Fibroblast of skin of right quadriceps (primary cell): ENCODE data around the gene ARHGAP22.

Experiments
- DNase-seq: peaks from one replicate; pipeline ENCODE4 v3.0.0-alpha.2; 2013

ARHGAP22 gene

DNA sequence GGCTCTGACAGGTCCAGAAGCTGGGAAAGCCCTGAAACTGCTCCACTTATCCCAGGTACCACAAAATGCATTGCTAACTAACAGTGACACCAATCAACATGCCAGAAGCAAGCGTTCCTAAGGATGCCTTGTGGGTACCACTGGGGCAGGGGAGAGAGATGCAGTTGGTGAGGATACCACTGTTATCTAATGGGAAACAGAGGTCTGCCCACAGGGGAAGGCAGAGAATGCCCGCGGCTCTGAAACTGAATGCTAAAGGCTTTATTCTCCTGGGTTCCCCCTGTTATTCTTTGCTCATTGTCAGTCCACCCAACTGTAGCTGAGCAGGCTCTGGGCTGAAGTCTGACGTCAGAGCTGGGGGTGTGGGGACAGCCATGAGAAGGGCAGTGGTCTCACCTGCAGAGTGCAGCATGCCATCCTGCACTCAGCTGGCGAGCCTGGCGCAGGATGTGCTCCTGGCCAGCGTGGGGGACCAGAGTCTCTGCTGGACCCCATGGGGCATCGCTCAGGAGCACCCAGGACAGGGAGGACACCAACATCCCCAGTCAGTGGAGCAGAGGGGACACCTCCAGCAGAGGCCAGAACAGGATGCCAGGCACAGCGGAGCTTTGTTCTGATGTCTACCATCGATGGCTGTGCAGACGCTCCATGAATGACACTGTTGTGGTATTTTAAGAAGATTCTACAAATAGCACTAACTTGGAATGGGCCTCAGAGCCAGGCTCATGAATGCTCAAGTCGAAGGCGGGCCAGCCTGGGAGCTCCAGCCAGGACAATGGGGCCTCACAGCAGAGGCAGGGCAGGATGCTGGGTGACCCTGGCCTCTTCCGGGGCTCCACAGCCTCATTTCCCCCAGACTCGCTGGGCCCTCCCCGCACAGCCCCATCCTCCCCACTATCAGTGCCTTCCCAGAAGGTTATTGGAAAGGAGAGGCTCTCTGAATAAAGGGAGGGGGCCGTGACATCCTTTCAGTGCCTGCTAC, 95.8 kb downstream of the ARHGAP22 start:
- DNase-seq = no peak

DNA sequence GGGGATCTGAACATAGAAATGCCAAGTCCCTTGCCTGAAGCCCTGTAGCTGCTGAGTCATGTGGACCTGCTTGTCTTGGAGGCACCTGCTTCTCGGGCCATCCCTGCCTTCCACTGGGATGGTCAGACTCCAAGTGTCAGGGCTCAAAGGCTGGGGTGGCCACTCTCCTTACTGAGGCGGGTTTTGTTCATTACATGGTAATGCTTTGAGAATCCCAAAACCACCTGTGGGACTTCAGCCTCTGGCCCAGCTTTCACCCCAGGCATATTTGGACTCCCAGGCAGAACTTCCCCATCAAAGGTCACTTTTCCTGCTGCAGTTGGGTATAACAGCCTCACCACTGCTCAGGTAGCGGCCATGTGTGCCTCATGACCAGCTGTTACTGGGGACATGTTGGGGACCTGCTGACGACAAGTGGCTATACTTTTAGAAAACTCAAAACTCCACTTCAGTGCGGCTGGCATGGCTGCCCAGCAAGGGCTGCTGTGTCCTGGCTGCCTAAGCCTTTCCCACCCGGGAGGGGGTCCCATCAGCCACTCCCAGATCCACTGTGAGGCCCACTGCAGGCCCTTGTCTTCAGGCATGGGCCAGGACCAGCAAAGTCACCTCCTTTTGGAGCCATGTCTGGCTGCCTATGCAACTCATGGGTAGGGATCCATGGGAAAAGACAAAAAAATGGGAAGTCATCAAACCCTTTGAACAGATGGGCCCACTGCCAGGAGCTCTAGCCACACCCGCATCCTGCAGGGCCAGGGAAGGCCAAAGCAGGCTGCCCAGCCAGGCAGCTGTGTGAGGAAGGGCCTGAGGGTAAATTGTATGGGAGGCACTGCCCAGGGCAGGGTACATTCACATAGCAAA, 96.7 kb downstream of the ARHGAP22 start:
- DNase-seq = no peak

DNA sequence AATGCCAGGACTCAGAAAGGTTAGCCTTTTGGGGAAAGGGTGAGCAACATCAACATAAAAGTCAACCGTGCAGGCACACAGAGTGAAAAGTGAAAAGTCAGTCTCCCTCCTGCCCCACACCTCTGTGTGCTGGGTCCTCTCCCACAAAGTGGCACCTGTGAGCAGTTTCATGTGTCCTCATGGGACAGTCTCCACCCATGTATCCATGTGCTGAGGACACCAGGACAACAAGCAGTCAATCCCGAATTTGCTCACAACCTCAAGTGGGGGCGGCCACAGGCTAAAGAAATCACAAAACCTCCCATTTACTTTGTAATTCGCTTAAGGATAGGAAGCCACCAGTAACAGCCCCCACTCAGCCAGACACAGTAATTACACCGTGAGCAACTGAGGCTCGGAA, 97.4 kb downstream of the ARHGAP22 start:
- DNase-seq = no peak

DNA sequence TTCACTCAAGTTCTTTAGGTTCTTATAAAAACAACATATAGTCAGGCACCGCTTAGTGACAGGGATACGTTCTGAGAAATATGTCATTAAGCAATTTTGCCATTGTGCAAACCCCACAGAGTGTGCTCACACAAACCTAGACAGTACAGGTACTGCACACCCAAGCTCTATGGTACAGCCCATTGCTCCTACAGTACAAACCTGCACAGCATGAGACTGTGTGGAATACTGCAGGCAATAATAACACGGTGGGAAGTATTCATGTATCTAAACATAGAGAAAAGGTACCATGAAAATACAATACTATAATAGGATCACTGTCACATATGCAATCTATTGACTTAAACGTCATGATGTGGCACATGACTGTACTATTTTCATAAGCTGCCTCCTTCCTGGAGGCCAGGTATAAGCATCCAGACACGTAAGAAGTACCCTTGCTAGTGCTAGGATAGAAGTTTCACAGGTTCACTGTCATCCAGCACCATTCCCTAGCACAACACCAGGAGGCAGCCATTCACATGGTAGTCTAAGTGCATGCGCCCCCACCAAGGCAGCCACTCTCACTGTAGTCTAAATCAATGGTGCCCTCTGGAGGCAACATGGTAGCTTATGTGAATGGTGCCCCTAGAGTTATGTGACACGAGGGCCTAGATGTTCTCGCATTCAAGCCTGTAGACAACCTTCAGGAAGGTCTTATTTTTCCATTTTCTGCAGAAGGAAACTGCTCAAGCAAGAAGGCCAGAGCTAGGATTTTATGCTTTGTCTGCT, 98.5 kb downstream of the ARHGAP22 start:
- peak; percentile 45 for DNase-seq

DNA sequence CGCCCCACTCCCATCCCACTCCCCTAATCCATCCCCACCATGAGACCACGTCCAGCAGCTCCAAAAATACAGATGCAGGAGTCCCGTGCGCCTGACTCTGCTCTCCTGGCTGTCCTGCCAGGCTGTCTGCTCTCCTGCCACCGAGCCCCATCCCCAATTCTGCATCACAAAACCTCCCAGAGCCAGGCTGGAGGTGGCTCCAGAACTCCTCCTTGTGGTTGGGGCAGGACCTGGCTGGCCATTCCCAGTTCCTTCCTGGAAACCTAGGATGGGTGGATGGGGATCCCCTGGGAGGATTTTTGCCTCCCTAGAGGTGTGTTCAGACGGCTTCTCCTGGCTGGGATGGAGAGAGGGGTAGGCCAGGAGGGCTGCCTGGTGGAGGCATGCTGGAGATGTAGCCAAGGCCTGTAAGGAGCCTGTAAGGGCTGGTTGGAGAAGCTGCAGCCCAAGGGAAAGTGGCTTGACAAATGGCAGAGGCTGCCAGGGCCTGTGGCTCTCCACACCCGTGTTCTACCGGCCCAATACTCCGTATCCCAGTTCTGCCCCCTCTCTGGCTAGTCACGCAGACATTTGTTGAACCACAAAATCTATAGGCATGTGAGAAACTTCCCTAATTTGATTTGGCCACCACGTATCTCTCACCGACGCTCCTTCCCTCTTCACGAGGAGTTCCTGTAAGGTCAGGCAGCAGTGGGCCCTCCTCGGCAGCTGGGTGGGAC, 99.3 kb downstream of the ARHGAP22 start:
- DNase-seq = no peak

DNA sequence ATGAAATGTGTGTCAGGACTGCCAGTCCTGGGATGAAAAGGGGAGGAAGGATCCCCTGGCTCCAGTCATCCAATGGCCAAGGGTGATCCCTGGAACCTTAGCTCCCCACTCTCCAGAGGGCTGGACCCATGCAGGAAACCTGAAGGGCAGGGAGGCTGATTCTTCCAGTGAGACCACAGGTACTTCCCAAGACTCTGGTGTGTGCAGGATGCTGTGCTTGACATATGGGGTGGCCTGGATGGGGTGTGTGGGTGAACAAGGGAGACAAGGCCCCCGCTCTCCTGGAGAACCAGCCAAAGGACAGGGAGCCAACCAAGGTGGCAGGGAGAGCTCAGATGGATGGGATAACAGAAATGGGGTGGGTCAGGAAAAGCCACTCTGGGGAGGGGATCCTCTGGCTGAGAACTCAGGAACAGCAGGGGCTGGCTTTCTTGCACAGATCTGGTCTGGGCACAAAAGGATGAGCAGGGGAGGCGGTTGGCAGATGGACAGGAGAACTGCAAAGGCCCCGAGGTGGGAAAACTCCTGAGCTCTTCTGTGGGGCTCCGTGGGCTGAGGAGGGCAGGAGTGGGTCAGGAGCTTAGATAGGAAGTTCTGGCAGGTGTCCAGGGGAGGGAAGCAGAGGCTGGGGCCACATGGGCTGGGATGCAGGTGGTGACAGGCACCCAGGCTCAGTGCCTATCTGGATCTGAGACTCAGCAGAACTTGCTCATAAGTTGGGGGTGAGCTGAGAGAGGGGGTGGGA, 100.6 kb downstream of the ARHGAP22 start:
- DNase-seq = no peak

DNA sequence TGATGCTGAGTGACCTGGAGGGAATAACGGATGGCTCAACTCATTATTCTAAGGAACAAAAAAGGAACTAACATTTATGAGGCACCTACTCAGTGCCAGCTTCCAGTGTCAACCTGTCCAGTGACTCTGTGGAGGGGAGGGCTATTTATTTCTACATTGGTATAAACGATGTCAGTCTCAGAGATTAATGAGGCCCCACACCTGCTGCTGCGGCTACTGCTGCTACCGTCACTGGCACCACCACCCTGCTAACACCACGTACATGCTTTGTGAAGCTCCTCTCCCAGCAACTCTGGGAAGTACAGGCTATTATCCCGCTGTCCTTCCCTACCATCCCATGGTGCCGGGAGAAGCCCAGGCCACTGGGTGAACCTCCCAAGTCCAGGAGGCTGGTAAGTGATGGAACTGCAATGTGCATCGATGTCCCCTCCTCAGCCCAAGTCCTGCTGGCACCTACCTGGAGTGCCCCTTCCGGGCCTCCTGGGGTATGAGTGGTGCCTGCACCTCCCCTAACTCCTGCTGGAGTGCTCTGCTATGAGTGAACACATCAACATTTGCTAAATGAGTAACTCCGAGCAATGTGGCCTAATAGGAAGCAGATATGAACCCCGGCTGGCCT, 101.5 kb downstream of the ARHGAP22 start:
- no peak for DNase-seq

DNA sequence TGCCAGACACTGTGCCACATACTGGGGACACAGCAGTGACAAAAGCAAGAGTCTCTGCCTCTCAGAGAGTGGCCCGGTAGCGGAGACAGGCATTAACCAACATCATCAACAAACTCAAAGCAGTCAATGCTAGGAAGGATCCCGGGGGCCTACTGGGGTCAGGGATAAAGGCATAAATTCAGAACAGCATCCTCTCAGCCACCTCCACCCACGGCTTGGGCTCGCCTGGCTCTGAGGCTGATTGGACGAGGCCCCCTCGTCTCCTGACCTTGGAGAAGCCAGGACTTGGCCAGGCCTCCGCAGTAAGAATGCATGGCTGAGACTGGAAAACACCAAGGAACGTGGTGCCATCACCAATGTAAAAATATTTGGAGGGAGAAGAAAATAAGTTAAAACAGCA, 102.1 kb downstream of the ARHGAP22 start:
- no peak for DNase-seq

DNA sequence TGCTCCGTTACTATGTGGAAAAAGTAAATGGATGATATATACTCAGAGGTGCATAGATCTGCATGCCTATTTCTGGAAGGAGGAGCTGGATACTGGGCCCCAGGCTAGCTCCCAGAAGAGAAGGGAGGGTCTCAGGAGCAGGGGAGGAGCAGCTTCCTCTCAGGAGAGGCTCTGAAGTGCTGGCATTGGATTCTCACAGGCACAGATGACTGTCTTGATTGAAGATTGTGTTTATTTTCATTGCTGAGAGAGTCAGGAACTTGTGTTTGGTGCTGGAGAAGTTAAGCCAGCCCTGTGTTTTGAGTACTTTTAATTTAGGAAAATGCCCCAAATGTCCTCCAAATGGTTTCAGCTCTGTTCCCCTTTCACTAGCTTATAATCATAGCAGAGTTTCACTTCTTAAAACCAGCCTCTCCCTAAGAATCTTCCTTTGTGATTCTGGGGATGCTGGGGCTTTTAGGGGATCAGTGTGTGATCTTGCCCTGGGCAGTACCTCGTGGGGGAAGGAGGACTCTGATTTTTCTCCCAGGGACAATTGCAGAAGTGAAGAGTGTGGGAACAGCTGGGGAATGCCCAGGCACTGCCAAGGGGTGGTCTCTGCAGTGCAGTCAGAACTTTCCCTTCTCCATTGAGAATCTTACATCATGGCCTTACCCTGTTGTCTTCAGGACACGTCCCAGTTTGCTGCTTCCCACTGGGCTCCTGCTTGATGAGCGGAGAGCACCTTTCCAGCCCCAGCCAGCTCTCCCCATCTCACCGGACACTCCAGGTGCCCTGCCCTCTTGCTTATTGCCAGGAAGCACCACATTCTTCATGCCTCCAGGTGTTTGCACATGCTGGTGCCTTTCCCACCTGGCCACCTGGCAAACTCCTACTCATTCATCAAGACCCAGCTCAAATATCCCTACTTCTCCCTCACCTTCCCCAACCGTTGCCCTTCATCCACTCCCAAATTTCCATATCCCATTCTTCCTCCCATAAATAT, 102.8 kb downstream of the ARHGAP22 start:
- no peak for DNase-seq

DNA sequence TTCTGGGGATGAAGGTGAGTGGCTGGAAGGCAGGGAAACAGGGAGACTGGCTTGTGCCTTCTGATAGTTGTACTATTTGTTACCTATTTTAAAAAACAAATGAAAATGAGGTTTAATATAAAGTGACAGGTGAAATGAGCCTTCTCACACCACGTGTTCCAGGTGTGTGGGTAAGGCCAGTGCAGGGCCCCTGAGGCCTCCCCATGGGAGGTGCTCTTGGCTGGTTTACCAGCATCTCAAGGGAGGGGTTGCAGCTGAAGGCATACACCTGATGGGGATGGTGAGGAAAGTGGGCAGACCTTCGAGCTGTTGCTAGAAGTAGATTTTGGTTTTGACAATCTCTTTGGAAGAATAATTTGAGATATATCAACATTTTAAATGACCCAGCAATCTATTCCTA, 103.6 kb downstream of the ARHGAP22 start:
- DNase-seq = no peak

DNA sequence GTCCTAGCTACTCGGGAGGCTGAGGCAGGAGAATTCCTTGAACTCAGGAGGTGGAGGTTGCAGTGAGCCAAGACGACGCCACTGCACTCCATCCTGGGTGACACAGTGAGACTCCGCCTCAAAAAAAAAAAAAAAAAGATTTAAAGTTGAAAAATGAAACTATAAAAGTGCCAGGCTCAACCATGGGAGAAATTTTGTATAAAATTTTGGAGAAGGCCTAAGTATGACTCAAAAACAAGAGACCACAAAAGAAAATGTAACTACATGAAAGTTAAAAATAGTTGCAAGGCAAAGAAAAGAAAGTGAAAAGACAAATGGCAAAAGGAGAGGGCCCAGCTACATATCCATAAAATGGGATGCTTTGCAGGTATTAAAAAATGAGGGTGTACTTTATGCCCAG, 104.1 kb downstream of the ARHGAP22 start:
- DNase-seq = no peak

DNA sequence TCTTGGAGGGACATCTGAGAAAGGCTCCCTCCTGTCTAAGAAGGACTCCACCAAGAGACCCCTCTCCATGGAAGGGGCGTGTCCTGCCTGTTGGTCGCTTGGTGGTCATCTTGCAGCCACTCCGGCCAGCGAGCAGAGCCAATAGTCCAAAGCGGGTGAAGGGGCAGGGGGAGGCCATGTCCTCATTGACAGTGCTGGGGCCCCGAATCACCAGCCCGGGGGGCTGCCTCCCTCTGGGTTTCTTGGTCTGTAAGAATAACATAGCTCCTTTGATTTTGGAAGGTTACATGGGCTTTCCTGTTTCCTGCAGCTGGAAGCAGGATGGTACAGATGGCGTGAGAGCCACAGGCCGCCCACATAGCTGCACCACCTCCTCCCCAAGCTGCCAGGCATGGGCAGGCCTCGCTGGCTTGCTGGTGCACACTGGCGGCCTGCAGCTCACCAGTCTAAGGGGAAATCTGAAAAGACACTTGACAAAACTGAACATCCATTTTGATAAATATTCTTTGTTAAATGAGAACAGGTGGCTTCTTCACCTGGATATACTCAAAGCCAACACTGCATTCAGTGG, 105.8 kb downstream of the ARHGAP22 start:
- no peak for DNase-seq

DNA sequence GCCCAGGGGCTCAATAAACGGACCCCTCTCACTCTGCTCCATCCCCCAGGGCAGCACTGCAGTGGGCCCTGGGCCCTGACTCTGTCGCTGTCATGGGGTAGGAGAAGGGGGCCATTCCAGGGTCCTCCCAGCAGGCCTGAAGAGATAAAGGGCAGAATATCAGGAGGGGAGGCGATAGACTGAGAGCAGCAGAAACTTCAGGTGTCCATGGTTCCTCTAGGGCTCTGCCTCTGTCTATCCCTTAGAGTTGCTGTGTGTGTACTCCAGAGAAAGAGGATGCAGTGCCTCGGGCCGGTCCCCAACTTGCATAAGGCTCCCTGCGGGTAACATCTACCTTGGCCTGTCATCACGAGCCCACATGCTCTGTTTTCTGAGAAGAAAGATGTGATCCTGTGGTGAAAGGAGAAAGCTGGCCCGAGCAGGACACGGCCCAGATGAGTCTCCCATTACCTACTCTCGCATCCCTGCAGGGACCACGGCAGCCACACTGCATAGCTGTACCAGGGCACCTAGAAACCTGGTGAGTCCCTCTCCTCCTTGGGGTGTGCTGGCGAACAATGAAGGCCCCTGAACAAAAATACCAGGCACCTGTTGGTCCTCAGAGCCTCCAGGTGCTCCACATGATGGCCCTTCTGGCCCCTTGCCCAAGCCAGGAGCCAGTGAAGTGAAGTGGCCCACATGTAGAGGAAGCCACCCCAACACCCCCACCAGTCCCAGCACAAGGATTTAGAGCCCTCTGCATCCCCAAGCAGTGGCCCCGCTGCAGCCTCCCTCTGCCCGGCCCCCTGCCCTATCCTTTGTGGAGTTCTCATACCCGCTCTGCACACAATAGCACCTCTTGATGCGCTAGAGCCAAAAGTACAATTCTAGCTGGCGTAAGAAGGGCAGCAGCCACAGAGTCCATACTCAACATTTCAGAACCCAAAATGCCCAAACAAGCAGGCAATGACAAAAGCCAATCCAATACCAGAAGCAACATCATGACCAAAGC, 106.8 kb downstream of the ARHGAP22 start:
- DNase-seq = no peak

DNA sequence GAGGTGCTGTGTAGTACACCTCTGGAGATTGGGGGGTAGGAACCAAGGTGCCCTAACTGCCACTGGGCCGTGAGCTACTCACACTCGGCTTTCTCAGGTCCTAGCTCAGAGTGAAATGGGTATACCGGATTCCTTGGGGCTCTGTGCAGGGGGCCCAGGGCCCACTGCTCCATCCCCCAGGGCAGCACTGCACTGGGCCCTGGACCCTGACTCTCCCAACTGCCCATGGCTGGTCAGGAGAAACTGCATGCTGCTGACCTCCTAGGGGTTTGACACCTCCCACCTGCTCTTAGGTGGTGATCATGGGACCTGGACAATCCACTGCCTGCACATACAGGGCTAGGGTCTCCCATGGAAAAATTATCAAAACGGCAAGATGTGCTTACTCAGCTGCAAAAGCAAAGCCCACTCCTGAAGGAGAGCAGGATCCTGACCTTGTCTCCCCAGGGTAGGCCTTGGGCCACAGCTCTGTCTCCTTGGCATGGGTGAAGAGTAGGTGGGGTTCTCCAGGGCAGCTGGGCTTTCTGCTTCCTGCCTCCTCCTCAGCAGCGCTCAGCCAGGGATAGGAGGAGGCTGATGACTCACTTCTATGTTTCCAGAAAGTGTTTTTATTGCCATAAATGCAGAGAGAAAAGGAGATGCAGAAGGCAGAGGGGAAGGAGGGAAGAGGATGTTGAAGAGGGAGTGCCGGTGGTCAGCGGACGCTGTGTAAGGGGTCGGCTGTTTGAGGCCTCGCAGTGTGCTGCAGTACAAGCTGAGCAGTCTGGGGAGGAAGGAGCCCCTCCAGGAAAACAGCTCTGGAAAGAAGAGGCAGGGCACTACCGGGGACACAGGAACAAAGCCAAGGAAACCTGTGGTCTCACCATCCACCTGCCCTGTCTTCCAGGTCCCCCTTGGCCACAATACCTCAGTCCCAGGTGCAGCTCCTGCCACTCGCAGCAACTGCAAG, 107.8 kb downstream of the ARHGAP22 start:
- peak; percentile 65 for DNase-seq

DNA sequence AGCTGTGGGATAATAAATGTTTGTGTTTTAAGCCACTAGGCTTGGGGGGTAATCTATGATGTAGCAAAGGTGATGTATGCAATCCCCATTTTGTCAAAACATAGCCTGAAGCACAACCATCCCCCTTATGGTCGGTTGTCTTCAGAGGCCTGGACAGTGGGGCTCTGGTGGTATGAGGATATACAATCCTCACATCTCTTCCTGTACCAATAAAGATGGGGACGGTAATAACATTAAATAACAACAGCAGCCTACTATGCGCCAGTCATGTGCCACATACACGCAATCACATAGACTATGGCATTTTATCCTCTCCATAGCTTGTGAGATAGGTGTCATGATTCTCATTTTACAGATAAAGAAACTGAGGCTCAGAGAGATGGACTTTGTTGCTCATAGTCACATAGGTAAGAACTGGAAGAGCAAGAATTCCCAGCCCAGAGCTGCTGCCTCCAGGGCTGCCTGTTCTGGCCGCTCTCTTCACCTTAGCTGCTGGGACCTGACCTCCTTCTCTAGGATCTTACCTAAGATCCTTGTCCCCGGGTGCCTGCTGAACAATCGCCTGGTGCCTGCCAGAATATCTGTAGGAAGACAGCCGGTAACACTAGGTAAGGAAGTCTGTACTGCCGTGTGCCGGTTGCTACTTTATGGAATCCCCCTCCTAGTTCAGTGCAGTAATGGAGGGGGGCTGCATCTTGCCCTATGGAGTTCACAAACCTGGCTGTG, 108.6 kb downstream of the ARHGAP22 start:
- DNase-seq = no peak
